Stimulated activated CD4-positive, alpha-beta T cell treated with anti-CD3 and anti-CD28 coated beads, Interleukin-1b, Interleukin-23, amount 100 ng/mL, for 4 hours (primary cell): ENCODE measurements around the gene NDST1.

Experiments
- DNase-seq, 2 donors: peaks; one replicate each; pipeline ENCODE4 v3.0.0-alpha.2; 2020; ENCODE audit warnings: low read depth in 2 of 2

Gene NDST1

DNA sequence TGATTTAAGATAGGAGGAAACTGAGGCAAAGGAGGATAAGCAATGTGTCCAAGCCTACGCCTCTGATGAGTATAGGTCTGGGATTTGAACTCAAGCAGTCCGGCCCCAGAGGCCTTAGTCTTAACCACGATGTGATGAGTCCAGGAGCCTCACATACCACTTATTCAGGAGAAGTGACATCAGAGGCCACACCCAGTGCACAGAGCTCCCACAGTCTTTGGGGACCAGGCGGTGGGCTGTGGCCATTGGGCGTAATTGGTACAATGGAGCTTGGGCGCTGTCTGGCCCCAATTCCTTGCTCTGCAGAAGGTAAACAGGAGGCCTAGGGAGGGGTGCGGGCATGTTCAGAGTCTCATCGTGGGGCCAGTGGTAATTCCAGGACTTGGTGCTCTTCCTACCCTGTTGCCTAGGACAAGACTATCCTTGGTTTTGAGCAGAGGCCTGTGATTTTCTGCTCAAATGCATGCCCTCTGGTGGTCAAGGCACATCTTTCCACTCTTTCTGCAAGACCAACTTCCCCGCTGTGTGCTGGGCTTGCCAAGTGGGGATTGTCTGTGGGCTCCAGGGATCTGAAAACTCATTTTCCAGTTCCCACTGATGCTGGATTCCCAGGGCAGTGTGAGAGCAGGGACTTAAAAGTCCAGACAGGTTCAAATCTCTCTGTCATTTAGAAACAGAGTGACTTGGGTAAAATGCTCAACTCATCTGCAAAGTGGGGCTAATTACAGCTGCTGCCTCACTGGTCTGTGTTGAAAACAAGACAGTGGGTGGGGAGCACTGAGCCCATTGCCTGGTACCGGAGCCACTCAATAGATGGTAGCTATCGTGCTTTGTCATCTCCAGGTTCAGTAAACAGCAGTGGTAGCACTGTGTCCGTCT, 15.8 kb downstream of the NDST1 start:
- DNase-seq, result no peak

DNA sequence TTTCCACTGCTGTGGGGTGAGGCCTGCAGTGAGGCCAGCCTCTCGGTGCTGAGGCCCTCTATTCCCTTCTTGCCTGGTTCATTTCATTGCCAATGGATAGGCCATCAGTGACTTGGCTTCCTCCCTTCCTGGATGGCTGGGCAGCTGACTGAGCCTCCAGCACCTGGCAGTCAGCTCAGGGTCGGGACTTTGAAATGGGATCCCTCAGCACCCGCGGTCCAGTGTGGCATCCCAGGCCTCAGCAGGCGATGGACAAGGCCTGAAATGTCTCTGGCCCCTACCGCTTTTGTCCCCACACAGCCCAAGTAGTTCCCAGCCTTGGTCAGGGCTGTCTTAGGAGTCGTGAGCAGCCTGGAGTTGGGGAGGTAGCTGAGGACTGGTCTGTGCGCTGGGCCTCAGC, 17.2 kb downstream of the NDST1 start:
- DNase-seq, result no peak

DNA sequence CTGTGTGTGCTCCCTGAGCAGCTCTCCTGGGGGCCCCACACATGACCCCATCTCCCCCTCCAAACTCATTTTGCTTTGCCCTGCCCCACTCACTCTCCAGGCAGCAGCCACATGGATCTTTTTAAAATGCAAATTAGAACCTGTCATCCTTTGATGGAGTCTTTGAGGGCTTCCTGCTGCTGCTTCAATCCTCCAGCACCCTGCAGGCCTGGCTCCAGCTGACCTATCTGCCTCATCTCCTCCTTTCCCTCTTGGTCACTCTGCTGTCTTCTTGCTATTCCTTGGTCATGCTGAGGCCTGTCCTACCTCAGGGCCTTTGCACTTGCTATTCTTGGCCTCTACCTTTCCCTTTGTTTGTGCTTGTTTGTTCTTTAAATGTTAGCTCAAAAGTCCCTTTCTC, 17.9 kb downstream of the NDST1 start:
- no peak for DNase-seq

GRCh38 chr5:150527038-150527437, 19.1 kb downstream of the NDST1 start:
- DNase-seq, result no peak

- no peak for DNase-seq
These were observed 19.9 kb downstream of the NDST1 start for GRCh38 chr5:150527808-150528207.

- DNase-seq, result no peak
These were observed 21.1 kb downstream of the NDST1 start for GRCh38 chr5:150528924-150529546.

- no peak for DNase-seq
These were observed 21.6 kb downstream of the NDST1 start for GRCh38 chr5:150529555-150529954.

DNA sequence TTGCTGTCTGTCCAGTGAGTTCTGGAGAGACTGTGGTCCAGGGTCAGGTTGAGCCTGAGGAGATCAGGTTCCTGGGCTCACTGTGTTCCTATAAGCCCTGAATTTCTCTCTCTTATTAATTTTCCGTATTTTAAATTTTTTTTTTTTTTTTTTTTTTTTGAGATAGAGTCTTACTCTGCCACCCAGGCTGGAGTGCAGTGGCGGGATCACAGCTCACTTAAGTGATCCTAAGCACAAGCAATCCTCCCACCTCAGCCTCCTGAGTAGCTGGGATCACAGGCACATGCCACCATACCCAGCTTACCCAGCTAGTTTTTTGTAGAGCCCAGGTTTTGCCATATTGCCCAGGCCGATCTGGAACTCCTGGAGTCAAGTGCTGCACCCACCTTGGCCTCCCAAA, 22.5 kb downstream of the NDST1 start:
- no peak for DNase-seq

DNA sequence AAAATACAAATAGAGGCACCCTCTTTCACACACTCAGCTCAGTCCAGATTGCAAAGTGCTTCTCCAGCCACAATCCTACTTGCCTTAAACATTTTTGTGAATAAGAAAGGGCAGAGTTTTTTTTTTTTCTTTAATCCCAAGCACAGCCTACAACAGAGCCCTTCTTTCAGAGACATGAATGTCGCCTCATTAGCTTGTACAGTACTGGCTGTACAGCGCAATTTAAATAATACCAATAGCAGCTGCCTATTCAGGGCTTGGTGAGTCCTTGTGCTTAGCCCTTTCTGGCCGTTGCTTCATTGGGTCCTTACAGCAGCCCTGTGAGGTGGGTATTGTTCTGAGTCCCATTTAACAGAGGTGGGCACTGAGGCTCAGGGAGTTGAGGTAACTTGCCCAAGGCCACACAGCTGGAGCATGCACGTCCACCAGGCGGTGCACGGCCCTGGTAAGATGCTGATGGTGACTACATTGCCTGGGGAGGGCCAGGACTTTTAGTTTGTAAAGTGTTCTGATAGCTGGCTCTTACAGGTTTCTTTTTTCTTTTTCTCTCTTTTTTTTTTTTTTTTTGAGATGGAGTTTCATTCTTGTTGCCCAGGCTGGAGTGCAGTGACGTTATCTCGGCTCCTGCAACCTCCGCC, 23.1 kb downstream of the NDST1 start:
- no peak for DNase-seq

- DNase-seq, result no peak
These were observed 23.8 kb downstream of the NDST1 start for GRCh38 chr5:150531686-150532085.

GRCh38 chr5:150532151-150532550, 24.2 kb downstream of the NDST1 start:
- no peak for DNase-seq

- DNase-seq, result no peak
These were observed 25.1 kb downstream of the NDST1 start for GRCh38 chr5:150532996-150533395.

DNA sequence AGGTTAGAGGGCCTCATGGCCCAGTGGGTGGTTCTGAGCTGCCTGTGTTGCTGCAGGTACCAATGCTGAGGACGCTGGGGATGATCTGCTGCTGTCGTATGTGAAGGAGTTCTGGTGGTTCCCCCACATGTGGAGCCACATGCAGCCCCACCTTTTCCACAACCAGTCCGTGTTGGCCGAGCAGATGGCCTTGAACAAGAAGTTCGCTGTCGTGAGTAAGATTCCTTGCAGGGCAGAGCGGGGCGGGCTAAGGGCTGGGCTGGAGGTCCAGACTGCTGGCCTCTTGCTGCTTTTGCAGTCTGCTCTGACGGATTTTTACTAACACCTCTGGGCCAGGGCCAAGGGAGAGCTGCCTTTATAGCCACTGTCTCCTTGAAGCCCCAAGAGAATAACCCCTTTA, 26.9 kb downstream of the NDST1 start:
- no peak for DNase-seq

DNA sequence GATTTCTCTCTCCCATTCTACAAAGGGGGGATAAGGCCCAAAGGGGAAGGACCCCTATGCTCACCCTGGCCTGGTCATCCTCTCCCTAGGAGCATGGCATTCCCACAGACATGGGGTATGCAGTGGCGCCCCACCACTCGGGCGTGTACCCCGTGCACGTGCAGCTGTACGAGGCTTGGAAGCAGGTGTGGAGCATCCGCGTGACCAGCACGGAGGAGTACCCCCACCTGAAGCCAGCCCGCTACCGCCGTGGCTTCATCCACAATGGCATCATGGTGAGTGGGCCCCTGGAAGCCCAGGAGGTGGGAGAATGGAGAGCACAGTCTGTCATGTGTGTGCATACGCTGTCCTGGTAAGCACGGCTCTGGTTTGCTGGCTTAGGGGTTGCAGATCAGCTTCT, 27.7 kb downstream of the NDST1 start:
- DNase-seq, result no peak

GRCh38 chr5:150538007-150538917, 30.3 kb downstream of the NDST1 start:
- DNase-seq, result no peak

GRCh38 chr5:150539206-150539605, 31.3 kb downstream of the NDST1 start:
- no peak for DNase-seq

GRCh38 chr5:150540042-150540441, 32.1 kb downstream of the NDST1 start:
- DNase-seq, result no peak

DNA sequence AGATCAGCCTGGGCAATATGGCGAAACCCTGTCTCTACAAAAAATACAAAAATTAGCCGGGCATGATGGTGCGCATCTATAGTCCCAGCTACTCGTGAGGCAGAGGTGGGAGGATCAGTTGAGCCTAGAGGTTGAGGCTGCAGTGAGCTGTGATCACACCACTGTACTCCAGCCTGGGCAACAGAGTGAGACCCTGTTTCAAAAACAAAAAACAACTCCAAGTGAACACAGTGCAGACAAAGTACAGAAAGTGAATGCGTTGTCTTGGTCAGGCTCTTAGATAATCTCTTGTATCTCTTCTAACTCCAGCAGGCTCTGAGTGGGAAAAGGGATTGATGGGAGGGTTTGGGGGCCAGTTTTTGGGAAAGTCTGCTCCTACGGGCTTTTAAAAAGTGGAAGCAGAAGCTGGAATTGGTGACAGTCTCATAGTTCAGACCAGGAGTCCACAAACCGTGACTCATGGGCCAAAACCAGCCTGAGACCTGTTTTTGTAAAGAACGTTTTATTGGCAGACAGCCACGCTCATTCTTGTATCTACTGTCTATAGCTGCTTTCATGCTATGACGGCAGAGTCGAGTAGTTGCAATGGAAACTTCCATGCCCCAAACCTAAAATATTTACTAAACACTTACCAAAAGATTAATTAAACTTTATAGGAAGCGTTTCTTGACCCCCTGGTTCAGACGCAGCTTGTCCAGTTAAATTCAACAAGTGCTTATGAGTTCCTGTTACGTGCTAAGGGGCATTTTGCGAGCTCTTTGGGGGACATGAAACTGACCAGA, 32.9 kb downstream of the NDST1 start:
- DNase-seq, result no peak

DNA sequence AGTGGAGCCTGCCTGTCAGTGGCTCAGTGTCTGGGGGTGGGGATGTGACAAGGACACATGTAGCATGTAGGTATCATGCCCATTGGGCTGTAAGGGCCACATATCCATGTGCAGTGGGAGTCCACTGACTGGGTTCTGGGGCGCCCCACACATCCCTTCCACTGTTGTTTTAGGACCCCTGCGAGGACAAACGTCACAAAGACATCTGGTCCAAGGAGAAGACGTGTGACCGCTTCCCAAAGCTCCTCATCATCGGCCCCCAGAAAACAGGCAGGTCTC, 33.4 kb downstream of the NDST1 start:
- DNase-seq, result no peak

GRCh38 chr5:150541895-150542294, 34.0 kb downstream of the NDST1 start:
- no peak for DNase-seq

- no peak for DNase-seq
These were observed 35.1 kb downstream of the NDST1 start for GRCh38 chr5:150542933-150543445.
